ENCODE results near the gene C2CD3. TPM values are rescaled to one million over a fixed set of nuclear protein-coding genes. Genes with fewer than 3 reads are reported as not detected.

Gene C2CD3
- polyA plus RNA-seq, 3 donors: 4.8 to 10.0 (median 7.2) TPM

- WGBS, 3 donors: 88 to 97% (median 95%) methylated on average over 3 of the region's 3 CpGs
These were observed 137.8 kb downstream of the C2CD3 start for GRCh38 chr11:74033046-74033445.

GRCh38 chr11:74030723-74031676 is 139.8 kb downstream of the C2CD3 start:
- WGBS, 3 donors: 71 to 89% (median 76%) methylated on average over 9 of the region's 9 CpGs
- H3K27ac ChIP-seq (ENCODE audit: low read depth, low read length): no peak overlapping the region

More at GRCh38 chr11:74033046-74033445, 137.8 kb downstream of the C2CD3 start:
- H3K27ac ChIP-seq (ENCODE audit: low read depth, low read length): no peak overlapping the region

GRCh38 chr11:74025467-74026166 is 145.2 kb downstream of the C2CD3 start:
- 71 to 94% (median 81%) methylated on average over 7 of the region's 7 CpGs for whole genome bisulfite sequencing, 3 donors
- H3K27ac ChIP-seq (ENCODE audit: low read depth, low read length): no peak overlapping the region

GRCh38 chr11:74024261-74025029 is 146.4 kb downstream of the C2CD3 start:
- WGBS, 3 donors: 55 to 73% (median 58%) methylated on average over 2 of the region's 2 CpGs
- no peak overlapping the region for H3K27ac ChIP-seq (ENCODE audit: low read depth, low read length)

GRCh38 chr11:74023276-74023675 is 147.5 kb downstream of the C2CD3 start:
- no peak overlapping the region for H3K27ac ChIP-seq (ENCODE audit: low read depth, low read length)

- WGBS, 3 donors: 80 to 87% (median 81%) methylated on average over 6 of the region's 6 CpGs
- no peak overlapping the region for H3K27ac ChIP-seq (ENCODE audit: low read depth, low read length)
These were observed 148.3 kb downstream of the C2CD3 start for GRCh38 chr11:74022546-74022945.

- WGBS, 3 donors: 98 to 100% (median 98%) methylated on average over 6 of the region's 6 CpGs
- H3K27ac ChIP-seq (ENCODE audit: low read depth, low read length): no peak overlapping the region
These were observed 148.8 kb downstream of the C2CD3 start for GRCh38 chr11:74021998-74022397.

GRCh38 chr11:74020539-74020938 is 150.3 kb downstream of the C2CD3 start:
- 56 to 89% (median 68%) methylated on average over 4 of the region's 4 CpGs for whole genome bisulfite sequencing, 3 donors

GRCh38 chr11:74019860-74020259 is 150.9 kb downstream of the C2CD3 start:
- WGBS, 3 donors: 75 to 96% (median 86%) methylated on average over 4 of the region's 4 CpGs
- no peak overlapping the region for H3K27ac ChIP-seq (ENCODE audit: low read depth, low read length)

More at GRCh38 chr11:74020539-74020938, 150.3 kb downstream of the C2CD3 start:
- no peak overlapping the region for H3K27ac ChIP-seq (ENCODE audit: low read depth, low read length)

GRCh38 chr11:74019104-74019738 is 151.6 kb downstream of the C2CD3 start:
- 34 to 58% (median 56%) methylated on average over 4 of the region's 4 CpGs for WGBS, 3 donors
- peak overlapping the region; percentile 6 for H3K27ac ChIP-seq (ENCODE audit: low read depth, low read length)

GRCh38 chr11:74018331-74019005 is 152.3 kb downstream of the C2CD3 start:
- whole genome bisulfite sequencing, 3 donors: 38 to 52% (median 44%) methylated on average over 9 of the region's 9 CpGs
- H3K27ac ChIP-seq (ENCODE audit: low read depth, low read length): peak overlapping the region; percentile 60

- H3K27ac ChIP-seq (ENCODE audit: low read depth, low read length): no peak overlapping the region
- WGBS, 3 donors: 72 to 85% (median 83%) methylated on average over 3 of the region's 3 CpGs
These were observed 153.2 kb downstream of the C2CD3 start for GRCh38 chr11:74017631-74018030.

- 82 to 93% (median 93%) methylated on average over 5 of the region's 5 CpGs for WGBS, 3 donors
- no peak overlapping the region for H3K27ac ChIP-seq (ENCODE audit: low read depth, low read length)
These were observed 154.7 kb downstream of the C2CD3 start for GRCh38 chr11:74015919-74016684.

GRCh38 chr11:74014880-74015279 is 155.9 kb downstream of the C2CD3 start:
- H3K27ac ChIP-seq (ENCODE audit: low read depth, low read length): no peak overlapping the region
- 65 to 94% (median 76%) methylated on average over 2 of the region's 2 CpGs for WGBS, 3 donors

GRCh38 chr11:74013141-74013540 is 157.7 kb downstream of the C2CD3 start:
- H3K27ac ChIP-seq (ENCODE audit: low read depth, low read length): no peak overlapping the region
- 92 to 94% (median 93%) methylated on average over 8 of the region's 8 CpGs for WGBS, 3 donors

GRCh38 chr11:74012074-74012809 is 158.6 kb downstream of the C2CD3 start:
- 89 to 93% (median 92%) methylated on average over 13 to 14 of the region's 14 CpGs for WGBS, 3 donors
- H3K27ac ChIP-seq (ENCODE audit: low read depth, low read length): no peak overlapping the region
